Lower leg skin (tissue), 3 donors: ENCODE data around the gene ANKRD34A.

Source experiments
- CTCF ChIP-seq, 3 donors: fragments of 450-650 bp; IDR thresholded peaks; one replicate each; pipeline ENCODE4 v1.5.1; 2016; ENCODE audit warnings: antibody characterized with exemption in 3 of 3, mild to moderate bottlenecking in 3 of 3, moderate library complexity in 2 of 3
- POLR2A ChIP-seq, 2 donors: fragments of 450-650 bp; IDR thresholded peaks; one replicate each; pipeline ENCODE4 v1.6.1; 2016 to 2017; ENCODE audit warnings: antibody characterized with exemption in 2 of 2, mild to moderate bottlenecking in 1 of 2, moderate library complexity in 1 of 2

GRCh38 chr1:145961109-145961424 lies 3.3 kb downstream of the ANKRD34A start:
- TF ChIP-seq CTCF (IDR thresholded peaks at IDR 0.05) (no peak), POLR2A (IDR thresholded peaks at IDR 0.05) (no peak)
